Peyer's patch (tissue), 4 donors: Measurements from ENCODE around the gene CHAD.

Experiments used
- CTCF ChIP-seq, 6 experiments: fragments of 450-650 bp in 4 of 6; fragments of 200-600 bp in 2 of 6; sonication (generic) in 1 of 6; IDR thresholded peaks; one replicate each; pipeline ENCODE4 v1.5.1; 2017 to 2019; ENCODE audit warnings: antibody characterized with exemption in 6 of 6, mild to moderate bottlenecking in 3 of 6, moderate library complexity in 1 of 6
- POLR2A ChIP-seq, 2 donors: fragments of 450-650 bp; IDR thresholded peaks; one replicate each; pipeline ENCODE4 v1.5.1; 2017; ENCODE audit warnings: antibody characterized with exemption in 2 of 2, mild to moderate bottlenecking in 2 of 2, moderate library complexity in 2 of 2

GRCh38 chr17:50467855-50468303 lies 801 bp downstream of the CHAD start:
- TF ChIP-seq CTCF (IDR thresholded peaks at IDR 0.05) (no peak), POLR2A (IDR thresholded peaks at IDR 0.05) (no peak)
